HL-60 (cell line): ENCODE results near the gene DTYMK.

Experiments
- DNase-seq, 2 experiments: peaks; one replicate each; pipeline ENCODE4 v3.0.0-alpha.2; 2010 to 2020; ENCODE audit warnings: low read depth in 1 of 2, low spot score in 1 of 2
- H3K27ac ChIP-seq: fragments of 250-450 bp; sonication (Bioruptor Pico); replicated peaks from 2 replicates; pipeline ENCODE4 v1.5.1; 2020; ENCODE audit warnings: mild to moderate bottlenecking, moderate library complexity
- H3K27me3 ChIP-seq: fragments of 250-450 bp; sonication (Bioruptor Pico); 2 replicates; pipeline ENCODE4 v1.5.1; 2021; ENCODE audit warnings: mild to moderate bottlenecking, moderate library complexity; ENCODE audit not compliant: insufficient read depth, poor library complexity, severe bottlenecking
- H3K4me3 ChIP-seq: replicated peaks from 2 replicates; pipeline ENCODE4 v1.5.1; 2011; ENCODE audit warnings: mild to moderate bottlenecking, control low read depth, low read length; ENCODE audit not compliant: insufficient read depth
- GABPA ChIP-seq: IDR thresholded peaks from 2 replicates; pipeline ENCODE4 v1.6.1; 2012; ENCODE audit warnings: low read depth
- POLR2AphosphoS5 ChIP-seq: IDR thresholded peaks from 2 replicates; pipeline ENCODE4 v1.6.1; 2012; ENCODE audit warnings: low read depth
- SPI1 ChIP-seq: IDR thresholded peaks from 2 replicates; pipeline ENCODE4 v1.6.1; 2012; ENCODE audit warnings: low read depth, mild to moderate bottlenecking, borderline replicate concordance
- TF ChIP-seq, protein P1 (sequence below): IDR thresholded peaks from one replicate; pipeline ENCODE4 v1.5.1; 2011; ENCODE audit warnings: low read length, control low read depth, inconsistent platforms; ENCODE audit not compliant: insufficient read depth
- TF ChIP-seq, protein P2 (sequence below): IDR thresholded peaks from 2 replicates; pipeline ENCODE4 v1.6.1; 2012; ENCODE audit warnings: low read depth; ENCODE audit not compliant: insufficient replicate concordance

Gene DTYMK

DNA sequence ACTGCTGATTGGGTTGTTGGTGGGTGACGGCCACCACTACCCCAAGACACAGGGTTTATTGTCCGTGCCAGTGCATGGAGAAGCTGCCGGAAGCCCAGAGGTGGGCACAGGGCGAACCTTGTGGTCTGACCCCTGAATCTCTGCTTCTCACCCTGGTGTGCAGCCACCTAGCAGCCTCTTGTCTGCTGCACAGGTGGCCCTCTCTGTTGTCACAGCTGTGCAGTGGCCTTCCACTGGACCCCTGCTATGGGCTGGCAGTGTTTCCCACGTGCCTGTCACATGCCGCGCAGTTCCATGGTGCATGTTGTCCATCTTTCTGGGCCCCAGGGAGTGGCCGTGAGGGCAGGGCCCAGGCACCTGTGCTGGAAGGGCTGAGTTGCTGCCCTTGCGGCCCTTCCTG, 33.9 kb downstream of the DTYMK start:
- DNase-seq, result no peak
- H3K27me3 ChIP-seq, result no peaks in the 10 kb centered on the region
- TF ChIP-seq GABPA, result no peak
- no peak for TF ChIP-seq SPI1
- TF ChIP-seq, protein P1, sequence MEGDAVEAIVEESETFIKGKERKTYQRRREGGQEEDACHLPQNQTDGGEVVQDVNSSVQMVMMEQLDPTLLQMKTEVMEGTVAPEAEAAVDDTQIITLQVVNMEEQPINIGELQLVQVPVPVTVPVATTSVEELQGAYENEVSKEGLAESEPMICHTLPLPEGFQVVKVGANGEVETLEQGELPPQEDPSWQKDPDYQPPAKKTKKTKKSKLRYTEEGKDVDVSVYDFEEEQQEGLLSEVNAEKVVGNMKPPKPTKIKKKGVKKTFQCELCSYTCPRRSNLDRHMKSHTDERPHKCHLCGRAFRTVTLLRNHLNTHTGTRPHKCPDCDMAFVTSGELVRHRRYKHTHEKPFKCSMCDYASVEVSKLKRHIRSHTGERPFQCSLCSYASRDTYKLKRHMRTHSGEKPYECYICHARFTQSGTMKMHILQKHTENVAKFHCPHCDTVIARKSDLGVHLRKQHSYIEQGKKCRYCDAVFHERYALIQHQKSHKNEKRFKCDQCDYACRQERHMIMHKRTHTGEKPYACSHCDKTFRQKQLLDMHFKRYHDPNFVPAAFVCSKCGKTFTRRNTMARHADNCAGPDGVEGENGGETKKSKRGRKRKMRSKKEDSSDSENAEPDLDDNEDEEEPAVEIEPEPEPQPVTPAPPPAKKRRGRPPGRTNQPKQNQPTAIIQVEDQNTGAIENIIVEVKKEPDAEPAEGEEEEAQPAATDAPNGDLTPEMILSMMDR, result no peak
- no peak for TF ChIP-seq POLR2AphosphoS5
- TF ChIP-seq, protein P2, sequence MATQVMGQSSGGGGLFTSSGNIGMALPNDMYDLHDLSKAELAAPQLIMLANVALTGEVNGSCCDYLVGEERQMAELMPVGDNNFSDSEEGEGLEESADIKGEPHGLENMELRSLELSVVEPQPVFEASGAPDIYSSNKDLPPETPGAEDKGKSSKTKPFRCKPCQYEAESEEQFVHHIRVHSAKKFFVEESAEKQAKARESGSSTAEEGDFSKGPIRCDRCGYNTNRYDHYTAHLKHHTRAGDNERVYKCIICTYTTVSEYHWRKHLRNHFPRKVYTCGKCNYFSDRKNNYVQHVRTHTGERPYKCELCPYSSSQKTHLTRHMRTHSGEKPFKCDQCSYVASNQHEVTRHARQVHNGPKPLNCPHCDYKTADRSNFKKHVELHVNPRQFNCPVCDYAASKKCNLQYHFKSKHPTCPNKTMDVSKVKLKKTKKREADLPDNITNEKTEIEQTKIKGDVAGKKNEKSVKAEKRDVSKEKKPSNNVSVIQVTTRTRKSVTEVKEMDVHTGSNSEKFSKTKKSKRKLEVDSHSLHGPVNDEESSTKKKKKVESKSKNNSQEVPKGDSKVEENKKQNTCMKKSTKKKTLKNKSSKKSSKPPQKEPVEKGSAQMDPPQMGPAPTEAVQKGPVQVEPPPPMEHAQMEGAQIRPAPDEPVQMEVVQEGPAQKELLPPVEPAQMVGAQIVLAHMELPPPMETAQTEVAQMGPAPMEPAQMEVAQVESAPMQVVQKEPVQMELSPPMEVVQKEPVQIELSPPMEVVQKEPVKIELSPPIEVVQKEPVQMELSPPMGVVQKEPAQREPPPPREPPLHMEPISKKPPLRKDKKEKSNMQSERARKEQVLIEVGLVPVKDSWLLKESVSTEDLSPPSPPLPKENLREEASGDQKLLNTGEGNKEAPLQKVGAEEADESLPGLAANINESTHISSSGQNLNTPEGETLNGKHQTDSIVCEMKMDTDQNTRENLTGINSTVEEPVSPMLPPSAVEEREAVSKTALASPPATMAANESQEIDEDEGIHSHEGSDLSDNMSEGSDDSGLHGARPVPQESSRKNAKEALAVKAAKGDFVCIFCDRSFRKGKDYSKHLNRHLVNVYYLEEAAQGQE, result no peak
- no peak overlapping the region for H3K4me3 ChIP-seq
- H3K27ac ChIP-seq, result no peak overlapping the region

DNA sequence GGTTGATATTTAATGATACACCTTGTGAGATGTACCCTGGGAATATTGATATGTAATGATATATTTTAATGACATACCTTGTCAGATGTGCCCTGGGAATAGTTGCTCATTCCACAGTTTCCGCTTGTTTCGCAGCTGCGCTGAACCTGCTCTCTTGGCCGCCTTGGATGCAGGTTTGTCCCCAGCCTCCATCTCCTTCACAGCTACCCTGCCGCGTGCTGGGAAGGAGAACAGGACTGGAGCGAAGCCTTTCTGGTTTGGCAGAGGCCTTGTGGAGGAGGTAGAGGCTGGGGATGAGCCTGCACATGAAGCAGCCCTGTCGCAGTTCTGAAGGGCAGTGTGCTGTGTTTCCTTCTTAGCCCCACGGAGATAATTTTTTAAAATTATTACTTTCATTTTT, 34.5 kb downstream of the DTYMK start:
- Histone ChIP-seq H3K27ac (no peak overlapping the region), H3K4me3 (no peak overlapping the region), H3K27me3 (no peaks in the 10 kb centered on the region)
- no peak for DNase-seq
- TF ChIP-seq SPI1 (no peak), GABPA (no peak), POLR2AphosphoS5 (no peak)
- TF ChIP-seq, protein P1, result no peak
- TF ChIP-seq, protein P2, result no peak

DNA sequence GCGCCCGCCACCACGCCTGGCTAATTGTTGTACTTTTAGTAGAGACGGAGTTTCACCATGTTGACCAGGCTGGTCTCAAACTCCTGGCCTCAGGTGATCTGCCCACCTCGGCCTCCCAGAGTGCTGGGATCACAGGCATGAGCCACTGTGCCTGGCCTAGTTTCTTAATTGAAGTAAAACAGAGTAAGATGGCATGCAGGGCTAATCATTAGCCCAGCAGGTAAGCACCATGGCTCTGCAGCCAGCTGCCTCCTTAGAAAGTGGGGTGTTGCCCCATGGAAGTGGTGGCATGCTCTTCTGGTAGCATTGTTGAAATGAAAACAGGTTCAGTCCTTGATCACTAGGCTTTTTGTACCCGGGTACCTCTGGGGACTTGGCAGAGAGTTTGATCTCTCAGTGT, 36.7 kb downstream of the DTYMK start:
- TF ChIP-seq SPI1, result no peak
- no peak for TF ChIP-seq GABPA
- TF ChIP-seq, protein P1, result no peak
- TF ChIP-seq, protein P2, result no peak
- no peak for TF ChIP-seq POLR2AphosphoS5
- no peaks in the 10 kb centered on the region for H3K27me3 ChIP-seq
- no peak for DNase-seq
- H3K4me3 ChIP-seq, result no peak overlapping the region
- H3K27ac ChIP-seq, result no peak overlapping the region
